8988T (cell line): ENCODE measurements around the gene NPFF.
A peak's percentile ranks its signal among the peaks of the same experiment; 100 is the strongest.
"Not testable (repeated sequence)": the region's sequence is repeated elsewhere in the genome, so short reads cannot be mapped to it uniquely, and the experiment has no call there.

Experiments used
- DNase-seq: peaks from one replicate; pipeline ENCODE4 v3.0.0; 2011

Gene NPFF

GRCh38 chr12:53493610-53494391, 13.5 kb downstream of the NPFF start:
- DNase-seq = no peak

GRCh38 chr12:53492830-53493609, 14.3 kb downstream of the NPFF start:
- peak; percentile 67 for DNase-seq

- DNase-seq = no peak
Observed at GRCh38 chr12:53492188-53492587, 15.1 kb downstream of the NPFF start.

GRCh38 chr12:53489242-53489864, 17.9 kb downstream of the NPFF start:
- DNase-seq = no peak

- DNase-seq = no peak
Observed at GRCh38 chr12:53486736-53487487, 20.4 kb downstream of the NPFF start.

- no peak for DNase-seq
Observed at GRCh38 chr12:53485955-53486735, 21.1 kb downstream of the NPFF start.

- no peak for DNase-seq
Observed at GRCh38 chr12:53484686-53485575, 22.4 kb downstream of the NPFF start.

- no peak for DNase-seq
Observed at GRCh38 chr12:53483979-53484377, 23.3 kb downstream of the NPFF start.

- DNase-seq = no peak
Observed at GRCh38 chr12:53483225-53483978, 23.9 kb downstream of the NPFF start.

GRCh38 chr12:53482626-53483168, 24.6 kb downstream of the NPFF start:
- no peak for DNase-seq

- no peak for DNase-seq
Observed at GRCh38 chr12:53481939-53482586, 25.2 kb downstream of the NPFF start.

- DNase-seq = not testable (repeated sequence)
Observed at GRCh38 chr12:53481458-53481857, 25.8 kb downstream of the NPFF start.

- DNase-seq = no peak
Observed at GRCh38 chr12:53480491-53481442, 26.5 kb downstream of the NPFF start.

- DNase-seq = no peak
Observed at GRCh38 chr12:53479331-53479730, 28.0 kb downstream of the NPFF start.

- DNase-seq = no peak
Observed at GRCh38 chr12:53478865-53479264, 28.4 kb downstream of the NPFF start.

- DNase-seq = no peak
Observed at GRCh38 chr12:53476769-53477209, 30.5 kb downstream of the NPFF start.

GRCh38 chr12:53474819-53475218, 32.5 kb downstream of the NPFF start:
- no peak for DNase-seq

- DNase-seq = no peak
Observed at GRCh38 chr12:53474077-53474476, 33.2 kb downstream of the NPFF start.
